ENCODE results near the gene PRKAR1B. TPM values are rescaled to one million over a fixed set of nuclear protein-coding genes. Genes with fewer than 3 reads are reported as not detected.

Gene PRKAR1B
- total RNA-seq, 1 donor from 2014 or later, result 82.4 TPM

DNA sequence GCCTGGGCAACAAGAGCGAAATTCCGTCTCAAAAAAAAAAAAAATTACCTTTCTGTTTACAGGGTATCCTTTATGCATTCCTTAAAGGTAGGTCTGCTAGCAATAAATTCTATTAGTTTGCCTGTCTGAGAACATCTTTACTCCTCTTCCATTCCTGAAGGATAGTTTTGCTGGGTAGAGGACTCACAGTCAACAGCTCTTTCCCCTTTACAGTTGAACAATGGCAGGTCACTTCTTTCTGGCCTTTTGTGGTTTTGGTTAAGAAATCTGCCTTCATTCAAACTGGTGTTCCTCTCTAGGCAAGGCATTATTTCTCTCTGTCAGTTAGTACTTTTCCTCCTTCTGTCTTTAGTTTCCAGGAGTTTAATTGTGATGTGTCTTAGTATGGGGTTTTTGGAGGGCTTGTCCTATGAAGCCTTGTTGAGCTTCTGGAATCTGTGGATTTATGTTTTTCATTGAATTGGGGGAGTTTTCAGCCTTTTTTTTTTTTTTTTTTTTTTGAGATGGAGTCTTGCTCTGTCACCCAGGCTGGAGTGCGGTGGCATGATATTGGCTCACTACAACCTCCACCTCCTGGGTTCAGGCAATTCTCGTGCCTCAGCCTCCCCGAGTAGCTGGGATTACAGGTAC lies 5.3 kb downstream of the PRKAR1B start:
- DNase-seq, result no peak

DNA sequence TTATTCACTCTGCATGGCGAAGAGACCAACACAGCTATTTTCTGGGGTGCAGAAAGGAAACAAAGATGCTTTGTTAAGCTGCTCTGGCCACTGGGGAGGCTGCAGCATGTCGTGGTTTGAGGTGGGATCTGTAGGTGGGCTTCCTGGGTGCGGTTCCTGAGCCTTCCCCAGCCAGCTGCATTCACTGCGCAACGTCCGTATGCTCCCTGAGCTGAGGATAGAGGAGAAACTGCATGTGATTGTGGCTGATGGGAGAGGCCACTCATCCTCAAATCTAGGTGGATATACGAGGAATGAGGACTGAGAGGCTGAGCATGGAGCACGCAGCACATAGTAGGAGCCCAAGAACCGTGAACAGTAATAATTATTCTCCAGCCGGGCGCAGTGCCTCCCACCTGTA lies 10.4 kb downstream of the PRKAR1B start:
- DNase-seq, result no peak

DNA sequence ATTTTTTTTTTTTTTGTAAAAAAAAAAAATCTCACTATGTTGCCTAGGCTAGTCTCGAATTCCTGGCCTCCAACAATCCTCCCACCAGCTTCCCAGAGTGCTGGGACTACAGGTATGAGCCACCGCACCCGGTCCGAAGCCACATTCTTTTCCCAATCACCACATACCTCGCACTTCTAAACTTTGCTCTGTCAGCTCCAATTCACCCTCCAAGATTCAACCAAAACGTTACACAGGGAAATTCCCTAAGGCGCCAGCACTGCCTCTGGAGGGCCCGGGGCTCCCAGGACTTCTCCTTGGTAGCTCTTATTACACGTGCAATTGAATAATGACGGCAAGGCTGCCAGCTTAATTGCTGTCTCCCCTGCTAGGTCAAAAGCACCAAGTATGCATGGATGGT lies 10.9 kb downstream of the PRKAR1B start:
- no peak for DNase-seq

DNA sequence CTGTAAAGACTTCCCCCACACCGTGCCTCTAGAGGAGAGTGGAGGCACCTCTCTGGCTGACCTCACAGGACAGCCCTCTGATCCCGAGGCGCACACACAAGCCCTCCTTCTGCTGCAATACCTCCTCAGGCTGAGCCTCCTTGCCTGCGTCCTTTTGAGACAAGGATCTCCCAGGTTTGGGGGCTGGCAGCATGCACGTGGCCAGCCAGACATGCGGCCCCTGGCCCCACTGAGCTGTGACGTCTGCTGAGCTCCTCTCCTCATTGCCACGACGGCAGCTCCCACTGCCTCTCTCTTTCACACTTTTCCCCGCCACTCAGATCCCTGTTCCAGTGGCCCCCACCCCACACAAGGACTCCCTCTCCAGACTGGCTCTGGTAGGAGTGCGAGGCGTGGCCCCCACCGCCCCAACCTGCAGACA lies 12.8 kb downstream of the PRKAR1B start:
- no peak for DNase-seq

DNA sequence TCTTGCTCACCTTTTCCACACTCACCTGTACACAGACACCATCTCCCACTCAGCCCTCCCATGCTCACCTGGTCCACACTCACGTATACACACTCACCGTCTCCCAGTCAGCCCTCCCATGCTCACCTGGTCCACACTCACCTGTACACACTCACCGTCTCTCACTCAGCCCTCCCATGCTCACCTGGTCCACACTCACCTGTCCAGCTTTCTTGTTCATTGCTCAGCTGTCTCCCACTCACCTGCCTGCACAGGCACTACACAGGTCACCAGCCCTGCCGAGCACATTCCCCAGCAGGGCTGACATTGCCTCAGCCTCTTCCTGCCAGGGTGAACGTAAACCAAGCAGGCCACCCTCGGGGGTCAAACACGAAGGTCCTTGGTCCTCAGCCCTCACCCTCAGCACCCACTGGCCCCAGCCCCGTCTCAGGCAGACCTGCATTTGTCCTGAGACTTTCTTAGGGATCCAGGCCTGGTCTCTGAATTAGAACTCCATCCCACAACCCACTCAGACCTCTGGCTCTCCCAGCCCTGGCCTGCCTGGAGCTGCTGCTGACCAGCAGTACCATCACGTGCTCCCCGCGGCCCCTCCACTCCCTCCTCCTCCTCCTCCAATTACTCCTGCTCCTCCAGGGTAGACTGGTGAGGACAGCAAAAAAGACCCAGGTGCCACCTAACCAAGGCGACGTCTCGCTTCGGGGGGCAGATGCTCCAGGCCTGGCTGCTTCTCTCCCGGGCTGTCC lies 13.4 kb downstream of the PRKAR1B start:
- no peak for DNase-seq

DNA sequence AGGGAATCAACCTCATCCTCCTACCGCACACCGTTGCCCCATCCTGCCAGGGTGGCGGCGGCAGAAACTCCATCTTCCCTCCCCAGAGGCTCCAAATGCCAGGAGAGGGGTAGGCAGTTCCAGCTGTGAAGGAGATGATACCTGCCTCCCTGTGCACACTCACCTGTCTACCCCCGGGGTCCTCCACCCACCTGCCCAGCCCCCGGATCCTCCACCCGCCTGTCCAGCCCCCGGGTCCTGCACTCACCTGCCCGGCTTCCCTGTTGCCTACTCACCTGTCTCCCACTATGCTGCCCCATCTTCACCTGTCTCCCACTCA lies 14.0 kb downstream of the PRKAR1B start:
- DNase-seq, result no peak

DNA sequence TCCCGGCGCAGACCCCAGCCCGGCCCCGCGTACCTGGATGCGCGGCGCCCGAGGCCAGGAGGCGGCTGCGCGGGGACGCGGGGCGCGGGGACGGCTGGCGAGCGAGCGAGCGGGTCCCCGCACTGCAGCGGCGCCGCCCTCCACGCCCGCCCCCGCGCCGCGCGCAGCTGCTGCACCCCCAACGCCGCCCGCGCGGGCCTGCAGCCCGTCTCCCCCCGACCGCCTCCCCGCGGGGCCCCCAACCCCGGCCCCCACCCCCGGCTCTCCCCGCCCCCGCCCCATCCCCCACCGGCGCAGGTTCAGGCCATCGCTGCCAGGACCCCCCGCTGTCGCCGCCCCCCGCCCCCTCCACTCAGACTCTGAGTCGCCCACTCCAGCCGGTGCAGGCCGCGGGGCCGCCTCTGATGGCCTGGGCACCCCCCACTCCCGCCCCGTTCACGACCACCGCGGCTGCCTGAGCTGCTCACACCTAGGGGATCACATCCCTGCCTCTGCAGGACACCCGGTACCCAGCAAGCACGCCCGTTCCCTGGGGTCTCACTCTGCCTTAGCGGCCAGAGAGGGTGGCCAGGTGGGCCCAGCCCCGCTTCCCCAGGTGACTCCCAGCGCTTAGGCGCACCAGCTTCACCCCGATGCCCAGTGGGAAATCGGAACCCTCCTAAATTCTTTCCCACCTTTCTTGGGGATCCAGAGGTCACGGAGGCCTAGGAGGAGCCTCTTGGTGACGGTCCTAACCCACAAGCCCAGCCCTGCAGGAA lies 14.5 kb downstream of the PRKAR1B start:
- DNase-seq, result no peak

DNA sequence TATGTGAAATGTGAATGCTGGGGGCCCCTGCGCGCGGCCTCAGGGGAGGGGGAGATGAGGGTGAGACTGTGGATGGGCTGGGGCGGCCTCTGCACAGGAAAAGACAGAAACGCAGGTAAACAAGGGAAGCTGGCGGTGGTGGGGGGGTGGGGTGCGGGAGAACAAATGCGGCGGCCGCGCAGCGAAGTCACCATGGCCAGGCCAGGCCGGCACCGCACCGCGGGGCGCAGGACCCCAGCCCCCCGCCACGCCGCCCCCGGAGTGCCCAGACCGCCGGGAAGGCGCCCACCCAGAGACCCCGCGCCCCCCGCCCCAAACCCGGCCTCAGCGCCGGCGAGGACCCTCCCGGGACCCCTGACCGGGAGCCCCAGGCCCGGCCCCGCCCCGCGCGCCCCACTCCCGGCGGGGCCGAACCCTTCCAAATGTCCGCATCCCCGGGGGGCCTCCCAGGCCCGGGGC lies 15.1 kb downstream of the PRKAR1B start:
- no peak for DNase-seq

DNA sequence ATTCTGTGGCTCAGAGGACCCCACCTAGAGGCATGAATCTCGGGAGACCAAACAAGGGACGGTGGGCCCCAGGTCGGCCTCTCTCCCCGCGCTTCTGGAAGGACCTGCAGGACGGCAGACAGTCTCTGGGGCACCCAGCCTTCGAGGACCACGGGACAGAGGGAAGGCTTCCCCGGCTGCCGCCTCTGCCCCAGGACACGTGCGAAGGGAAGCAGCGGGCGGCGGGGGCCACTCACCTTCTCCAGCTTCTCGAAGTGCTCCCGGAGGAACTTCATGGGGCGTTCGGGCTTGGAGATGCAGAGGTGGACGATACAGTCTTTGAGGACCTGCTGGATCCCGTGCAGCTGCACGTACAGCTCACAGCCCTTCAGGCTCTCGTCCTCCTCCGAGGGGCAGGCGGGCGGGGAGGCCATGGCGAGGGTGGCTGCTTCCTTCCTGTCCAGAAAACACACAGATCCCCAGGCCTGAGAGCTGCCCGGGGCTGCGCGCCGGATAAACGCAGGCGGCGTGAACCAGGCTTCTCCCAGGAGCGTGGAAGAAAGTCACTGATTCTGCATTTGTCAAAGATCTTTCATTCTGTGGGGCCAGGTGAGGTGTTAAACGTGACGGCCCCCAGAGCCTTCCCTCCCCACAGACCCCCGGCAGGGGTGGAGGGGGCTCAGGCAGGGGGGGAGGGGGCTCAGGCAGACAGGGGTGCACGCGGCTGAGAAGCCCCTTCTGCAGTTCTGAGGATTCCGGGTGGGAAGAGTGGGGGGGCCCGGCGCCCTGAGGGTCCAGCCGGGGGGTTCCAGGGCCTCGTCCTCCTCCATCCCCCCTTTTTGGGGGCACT lies 15.8 kb downstream of the PRKAR1B start:
- DNase-seq, result peak; percentile 64

DNA sequence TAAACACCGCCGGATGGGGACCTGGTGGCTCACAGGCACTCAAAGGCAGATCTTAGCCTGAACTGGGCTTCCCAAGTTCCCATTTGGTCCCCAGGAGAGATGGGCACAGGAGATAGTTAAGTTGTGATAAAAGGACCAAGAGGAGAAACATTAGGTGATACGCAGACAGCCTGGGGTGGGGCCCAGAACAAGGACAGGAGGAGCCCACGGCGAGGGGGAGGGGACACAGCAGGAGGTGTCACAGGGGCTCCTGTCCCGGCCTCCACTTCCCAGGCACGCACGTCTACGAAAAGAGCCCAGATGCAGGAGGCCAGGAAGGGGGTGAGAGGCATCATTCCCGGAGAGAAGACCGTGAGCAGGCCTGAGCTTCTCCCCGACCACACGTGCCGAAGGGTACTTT lies 16.9 kb downstream of the PRKAR1B start:
- no peak for DNase-seq

DNA sequence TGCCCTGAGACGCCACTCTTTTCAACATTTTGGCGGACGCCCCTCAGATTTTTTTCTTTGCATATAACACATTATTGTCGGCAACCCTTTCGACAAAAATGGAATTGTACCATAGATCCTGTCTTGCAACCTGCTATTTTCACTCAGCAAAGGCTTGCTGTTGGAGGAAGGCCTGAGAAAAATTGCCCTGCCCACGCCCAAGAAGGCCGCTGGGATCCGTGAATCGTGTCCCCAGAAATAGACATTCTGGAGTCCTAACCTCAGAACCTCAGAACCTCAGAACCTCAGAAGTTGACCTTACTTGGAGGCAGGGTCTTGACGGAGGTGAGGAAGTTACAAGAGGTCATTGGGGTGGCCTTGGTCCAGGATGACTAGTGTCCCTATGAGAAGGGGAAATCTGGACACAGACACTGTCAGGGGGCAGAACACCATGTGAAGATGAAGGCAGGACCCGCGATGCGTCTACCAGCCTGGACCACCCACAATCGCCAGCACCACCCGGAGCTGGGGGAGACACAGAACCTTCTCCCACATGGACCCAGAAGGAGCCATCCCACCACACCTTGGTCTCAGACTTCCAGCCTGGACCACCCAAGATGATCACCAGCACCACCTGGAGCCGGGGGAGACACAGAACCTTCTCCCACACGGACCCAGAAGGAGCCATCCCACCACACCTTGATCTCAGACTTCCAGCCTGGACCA lies 19.6 kb downstream of the PRKAR1B start:
- no peak for DNase-seq

DNA sequence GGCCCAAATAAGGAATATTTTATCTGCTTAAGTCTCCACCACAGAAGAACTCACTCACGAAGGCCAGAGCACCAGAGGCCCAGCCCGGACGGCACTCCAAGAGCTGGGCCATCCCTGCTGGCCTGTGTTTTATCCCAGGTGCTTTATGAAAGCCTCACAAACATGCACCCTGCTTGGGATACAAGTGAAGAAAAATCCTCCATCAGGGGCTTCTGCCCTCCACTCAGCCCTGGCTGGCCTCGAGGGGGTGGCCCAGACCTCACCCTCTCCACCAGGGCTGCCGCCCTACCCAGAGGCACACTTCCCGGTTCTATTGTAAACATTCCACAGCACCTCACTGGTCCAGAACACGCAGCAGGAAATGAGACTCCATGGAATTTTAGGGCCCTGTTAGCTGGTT lies 20.4 kb downstream of the PRKAR1B start:
- no peak for DNase-seq

DNA sequence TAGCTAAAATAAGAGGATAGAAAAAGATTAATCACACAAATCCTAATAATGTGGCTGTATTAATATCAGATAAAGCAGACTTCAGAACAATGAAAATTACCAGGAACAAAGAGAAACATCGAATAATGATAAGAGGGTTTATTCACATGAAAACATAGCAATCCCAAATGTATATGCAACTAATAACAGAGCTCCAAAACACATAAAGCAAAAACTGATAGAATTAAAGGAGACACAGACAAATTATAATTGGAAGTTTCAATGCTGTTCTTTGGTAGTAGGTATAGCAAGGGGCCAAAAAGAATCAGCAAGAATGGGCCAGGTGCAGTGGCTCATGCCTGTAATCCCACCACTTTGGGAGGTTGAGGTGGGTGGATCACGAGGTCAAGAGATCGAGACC lies 24.0 kb downstream of the PRKAR1B start:
- no peak for DNase-seq

DNA sequence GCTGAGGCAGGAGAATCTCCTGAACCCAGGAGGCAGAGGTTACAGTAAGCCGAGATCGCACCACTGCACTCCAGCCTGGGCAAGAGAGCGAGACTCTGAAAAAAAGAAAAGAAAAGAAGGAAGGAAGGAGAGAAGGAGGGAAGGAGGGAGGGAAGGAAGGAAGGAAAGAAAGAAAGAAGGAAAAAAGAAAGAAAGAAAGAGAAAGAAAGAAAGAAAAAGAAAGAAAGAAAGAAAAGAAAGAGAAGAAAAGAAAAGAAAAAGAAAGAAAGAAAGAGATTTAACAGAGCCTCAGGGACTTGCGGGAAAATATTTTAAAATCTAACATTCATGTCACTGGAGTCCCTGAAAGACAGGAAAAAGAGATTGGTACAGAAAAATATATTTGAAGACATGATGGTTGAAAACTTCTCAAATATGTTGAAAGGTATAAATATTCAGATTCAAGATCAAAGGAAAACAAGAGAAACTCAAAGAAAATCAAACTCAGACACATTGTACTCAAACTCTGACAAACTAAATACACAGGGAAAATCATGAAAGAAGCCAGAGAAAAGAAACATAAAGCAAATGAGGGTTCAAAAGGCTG lies 25.9 kb downstream of the PRKAR1B start:
- no peak for DNase-seq

DNA sequence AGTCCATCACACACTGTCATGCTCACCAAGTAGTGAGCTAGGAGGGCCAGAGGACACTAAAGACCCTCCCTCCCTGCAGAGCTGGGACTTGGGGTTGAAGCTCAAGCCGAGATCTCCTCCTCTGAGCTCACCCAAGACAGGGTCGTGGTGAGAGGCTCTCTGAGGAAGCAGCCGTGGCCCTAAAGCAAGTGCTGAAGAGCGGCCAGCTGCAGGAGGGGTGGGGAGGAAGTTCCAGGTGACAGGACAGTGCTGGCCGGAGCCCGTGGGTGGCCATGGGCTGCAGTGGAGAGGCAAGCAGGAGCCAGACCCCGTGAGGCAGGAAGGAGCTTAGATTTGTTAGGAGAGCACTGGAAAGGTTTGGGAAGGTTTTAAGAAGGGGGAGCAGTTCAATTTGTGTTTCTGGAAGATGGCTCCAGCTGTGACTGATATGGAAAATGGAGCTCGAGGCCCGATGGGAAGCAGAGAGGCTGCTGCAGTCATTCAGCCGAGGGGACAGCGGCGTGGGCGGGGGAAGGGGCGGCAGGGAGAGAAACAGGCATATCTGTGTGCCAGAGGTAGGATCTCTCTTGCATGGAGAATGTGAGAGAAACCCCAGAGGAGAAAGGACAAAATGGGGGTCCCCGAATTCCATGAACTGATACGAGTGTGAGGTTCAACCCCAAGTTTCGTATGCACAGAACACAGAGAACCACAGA lies 27.5 kb downstream of the PRKAR1B start:
- no peak for DNase-seq

DNA sequence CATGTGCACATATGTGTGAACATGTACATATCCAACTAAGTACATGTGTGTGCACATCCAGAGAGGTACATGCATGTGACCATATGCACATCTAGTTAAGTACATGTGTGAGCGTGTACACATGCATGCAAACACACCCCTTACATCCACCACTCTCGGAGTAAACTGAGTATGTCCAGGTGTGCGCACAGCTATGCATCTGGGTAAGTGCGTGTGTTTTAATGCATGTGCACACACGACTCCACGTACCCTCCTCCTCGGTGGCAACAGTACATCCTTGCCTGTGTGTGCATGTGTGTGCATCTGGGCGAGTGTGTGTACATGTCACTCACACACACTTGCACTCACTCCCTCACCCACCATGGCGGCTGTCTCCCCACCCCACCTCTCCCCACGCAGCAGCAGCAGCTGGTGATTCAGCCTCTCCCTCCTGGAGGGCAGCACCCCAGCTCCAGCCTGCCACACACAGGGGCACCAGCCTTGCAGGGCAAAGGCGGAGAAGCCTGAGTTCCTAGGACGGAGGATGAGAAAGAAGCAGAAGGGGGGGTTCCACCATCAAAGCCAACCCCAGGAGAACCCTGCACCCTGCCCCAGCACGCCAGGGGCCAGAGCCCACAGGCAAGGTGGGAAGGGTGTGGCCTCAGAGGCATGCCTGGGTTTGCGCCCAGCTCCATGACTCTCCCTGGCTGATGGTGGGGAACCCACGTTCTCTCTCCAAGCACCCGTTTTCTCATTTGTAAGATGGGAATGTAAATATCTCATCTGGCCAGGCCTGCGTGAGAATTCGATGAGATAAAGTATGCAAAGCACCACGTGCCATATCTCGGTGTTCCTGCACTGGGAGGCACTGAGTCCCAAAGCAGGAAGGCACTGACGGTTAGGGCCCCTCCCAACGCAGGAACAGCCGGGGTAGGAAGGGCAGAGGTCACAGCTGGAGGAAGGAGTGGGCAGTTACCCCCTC lies 28.3 kb downstream of the PRKAR1B start:
- peak; percentile 80 for DNase-seq

DNA sequence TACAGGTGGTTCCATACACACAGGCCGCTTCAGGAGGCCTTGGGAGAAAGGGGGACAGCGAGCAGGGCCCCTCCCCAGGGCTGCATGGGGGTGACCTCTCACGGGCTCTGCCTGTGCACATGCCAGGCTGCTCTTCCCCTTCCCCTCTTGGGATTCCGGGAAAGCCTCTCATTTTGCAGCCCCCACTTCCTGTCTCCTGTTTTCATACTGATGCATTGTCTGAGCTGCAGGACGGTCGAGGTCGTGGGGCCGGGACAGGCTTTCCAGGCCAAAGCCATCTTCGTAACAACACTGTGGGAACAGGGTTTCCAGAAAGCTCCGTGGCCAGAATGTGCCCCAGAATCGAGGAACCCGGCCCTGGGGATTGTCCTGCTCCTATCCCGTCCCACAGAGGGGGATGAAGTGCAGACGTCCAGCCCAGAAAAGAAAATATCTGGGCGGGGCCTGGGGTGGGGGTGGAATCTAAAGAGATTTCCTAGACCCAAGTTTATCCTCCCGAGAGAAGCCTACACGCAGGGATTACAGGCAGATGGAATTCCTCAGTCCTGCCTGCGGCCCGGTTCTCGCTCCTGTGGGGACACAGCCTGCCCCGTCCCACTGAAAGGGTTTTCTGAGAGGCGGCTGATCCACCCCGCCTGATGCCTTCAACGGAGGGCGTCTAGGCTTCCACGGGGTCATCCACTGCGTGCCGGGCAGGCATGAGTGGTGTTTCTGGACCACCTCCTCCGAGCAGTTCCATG lies 30.1 kb downstream of the PRKAR1B start:
- peak; percentile 67 for DNase-seq

DNA sequence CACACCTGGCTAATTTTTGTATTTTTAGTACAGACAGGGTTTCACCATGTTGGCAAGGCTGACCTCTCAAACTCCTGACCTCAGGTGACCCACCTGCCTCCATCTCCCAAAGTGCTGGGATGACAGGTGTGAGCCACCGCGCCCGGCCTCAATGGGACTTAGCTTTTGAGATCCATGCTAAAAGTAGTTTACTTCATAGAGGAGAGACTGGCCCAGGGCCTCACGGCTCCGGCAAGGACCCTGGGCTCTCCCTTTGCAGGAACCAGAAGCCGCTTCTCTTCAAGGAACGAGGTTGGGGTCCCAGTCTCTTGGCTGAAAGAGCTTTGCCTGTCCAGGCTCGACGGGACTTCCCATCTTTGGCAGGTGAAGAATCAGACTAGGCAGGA lies 30.7 kb downstream of the PRKAR1B start:
- DNase-seq, result no peak

DNA sequence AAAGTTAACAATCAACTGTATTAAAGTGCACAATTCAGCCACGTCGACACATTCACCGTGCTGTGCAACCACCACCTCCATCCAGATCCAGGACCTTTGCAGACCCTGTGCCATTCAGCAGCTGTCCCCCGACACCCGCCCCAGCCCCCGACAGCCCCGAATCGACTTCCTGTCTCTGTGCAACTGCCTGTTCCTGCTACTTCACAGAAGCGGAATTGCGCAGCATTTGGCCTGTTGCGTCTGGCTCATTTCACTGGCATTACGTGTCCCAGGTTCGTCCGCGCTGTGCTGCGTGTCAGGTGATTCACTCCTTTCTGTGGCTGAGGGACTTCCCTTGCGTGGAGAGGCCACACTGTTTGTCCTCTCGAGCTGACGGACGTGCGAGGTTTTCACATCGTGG lies 33.8 kb downstream of the PRKAR1B start:
- no peak for DNase-seq

Data from dermis blood vessel endothelial cell (primary cell).